GM12873 (cell line): Measurements from ENCODE around the gene MAPK4.

Experiments used
- TF ChIP-seq, protein P1 (sequence below): IDR thresholded peaks from 2 replicates; pipeline ENCODE4 v1.5.1; 2012; ENCODE audit warnings: low read depth, mild to moderate bottlenecking, moderate library complexity, low read length, control low read depth; ENCODE audit not compliant: insufficient read depth; ENCODE audit errors: missing control alignments

The MAPK4 gene

DNA sequence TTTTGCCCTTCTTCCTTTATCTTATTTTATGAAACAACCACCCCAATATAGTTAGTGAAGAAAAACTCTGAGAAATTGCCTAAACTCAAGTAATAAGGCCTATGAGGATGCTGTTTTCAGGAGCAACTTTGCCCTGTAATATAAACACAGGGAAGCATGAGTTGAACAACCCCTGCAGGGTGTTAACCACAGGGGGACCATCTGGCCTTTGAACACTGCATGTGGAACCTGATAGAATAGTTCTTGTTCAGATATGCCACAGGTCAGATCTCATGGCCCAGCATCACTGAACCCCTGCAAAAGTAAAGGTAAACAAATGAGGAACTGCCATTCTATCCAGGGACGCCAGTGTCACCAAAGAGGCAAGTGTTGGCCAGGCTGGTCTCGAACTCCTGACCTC lies 82.6 kb downstream of the MAPK4 start:
- TF ChIP-seq, protein P1, sequence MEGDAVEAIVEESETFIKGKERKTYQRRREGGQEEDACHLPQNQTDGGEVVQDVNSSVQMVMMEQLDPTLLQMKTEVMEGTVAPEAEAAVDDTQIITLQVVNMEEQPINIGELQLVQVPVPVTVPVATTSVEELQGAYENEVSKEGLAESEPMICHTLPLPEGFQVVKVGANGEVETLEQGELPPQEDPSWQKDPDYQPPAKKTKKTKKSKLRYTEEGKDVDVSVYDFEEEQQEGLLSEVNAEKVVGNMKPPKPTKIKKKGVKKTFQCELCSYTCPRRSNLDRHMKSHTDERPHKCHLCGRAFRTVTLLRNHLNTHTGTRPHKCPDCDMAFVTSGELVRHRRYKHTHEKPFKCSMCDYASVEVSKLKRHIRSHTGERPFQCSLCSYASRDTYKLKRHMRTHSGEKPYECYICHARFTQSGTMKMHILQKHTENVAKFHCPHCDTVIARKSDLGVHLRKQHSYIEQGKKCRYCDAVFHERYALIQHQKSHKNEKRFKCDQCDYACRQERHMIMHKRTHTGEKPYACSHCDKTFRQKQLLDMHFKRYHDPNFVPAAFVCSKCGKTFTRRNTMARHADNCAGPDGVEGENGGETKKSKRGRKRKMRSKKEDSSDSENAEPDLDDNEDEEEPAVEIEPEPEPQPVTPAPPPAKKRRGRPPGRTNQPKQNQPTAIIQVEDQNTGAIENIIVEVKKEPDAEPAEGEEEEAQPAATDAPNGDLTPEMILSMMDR = no peak

DNA sequence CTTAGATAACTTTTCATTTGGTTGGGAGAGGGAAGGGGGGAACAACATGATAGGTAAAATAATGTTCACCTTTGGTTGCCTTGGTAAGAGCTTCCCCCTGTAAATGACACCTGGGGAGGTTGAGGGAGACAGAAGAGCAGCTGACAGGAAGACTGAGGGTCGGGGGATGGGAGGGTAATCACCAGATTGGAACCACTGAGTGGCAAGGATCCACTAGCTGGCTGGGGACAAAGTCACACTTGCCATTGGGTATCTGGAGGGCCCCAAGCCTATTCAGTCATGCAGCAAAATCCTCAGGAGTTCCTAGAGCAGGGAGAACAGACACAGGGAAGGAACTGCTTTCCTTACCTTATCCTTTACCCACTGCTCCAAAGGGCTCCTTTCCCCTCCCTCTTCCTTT lies 84.3 kb downstream of the MAPK4 start:
- TF ChIP-seq, protein P1 = no peak

DNA sequence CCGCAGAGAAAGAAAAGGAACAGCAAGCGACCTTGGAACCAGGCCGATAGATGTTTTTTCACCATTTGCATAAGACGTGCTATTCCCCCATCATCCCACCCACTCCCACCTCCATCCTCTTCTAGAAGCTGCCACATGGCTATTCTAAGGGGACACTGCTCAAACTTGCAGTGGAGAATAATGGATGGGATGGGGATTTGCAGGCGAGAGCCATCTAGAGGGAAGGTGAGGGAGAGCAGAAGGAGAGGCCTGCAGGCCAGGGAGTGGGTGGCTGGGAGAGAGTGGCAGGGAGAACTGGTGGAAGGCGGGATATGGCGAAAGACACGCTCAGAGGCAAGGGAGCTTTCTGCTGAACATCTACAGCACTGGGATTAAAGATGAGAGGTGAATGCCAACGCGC lies 84.9 kb downstream of the MAPK4 start:
- TF ChIP-seq, protein P1 = peak; percentile 55

DNA sequence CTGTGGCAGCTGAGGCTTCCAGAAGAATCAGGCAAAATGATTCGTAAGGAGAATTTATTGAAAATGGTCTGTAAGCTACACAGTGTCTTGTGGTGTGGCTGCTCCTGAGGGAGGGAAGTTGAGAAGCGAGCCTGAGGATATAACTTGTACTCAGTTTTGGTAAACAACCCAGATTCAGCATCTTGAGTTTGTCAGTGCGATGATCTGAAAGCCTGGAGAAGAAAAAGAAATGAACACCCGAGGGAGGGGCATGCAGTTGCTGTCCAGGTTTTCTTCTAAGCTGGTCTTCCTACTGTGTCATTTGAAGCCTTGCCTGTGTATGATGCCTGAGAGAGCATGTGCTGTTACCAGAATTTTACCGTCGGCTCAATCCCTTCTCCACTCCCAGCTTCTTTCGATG lies 87.3 kb downstream of the MAPK4 start:
- TF ChIP-seq, protein P1 = no peak

DNA sequence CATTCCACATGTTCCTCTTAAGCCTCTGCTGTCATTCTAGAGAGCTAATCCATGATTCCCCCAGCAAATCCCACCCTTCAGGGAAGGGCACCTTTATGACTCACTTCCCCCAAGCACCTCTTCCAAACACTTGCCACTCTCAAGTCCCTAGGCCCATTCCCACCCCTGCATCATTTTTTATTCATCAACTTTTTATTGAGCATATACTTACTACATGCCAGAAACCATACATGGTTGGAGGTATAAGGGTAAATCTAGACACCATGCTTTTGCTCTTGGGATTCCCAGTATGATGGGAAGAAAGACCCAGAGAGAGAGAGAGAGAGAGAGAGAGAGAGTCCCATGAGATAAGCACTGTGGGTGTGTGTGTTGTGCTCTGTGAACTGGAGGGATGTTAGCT lies 87.9 kb downstream of the MAPK4 start:
- TF ChIP-seq, protein P1 = no peak

DNA sequence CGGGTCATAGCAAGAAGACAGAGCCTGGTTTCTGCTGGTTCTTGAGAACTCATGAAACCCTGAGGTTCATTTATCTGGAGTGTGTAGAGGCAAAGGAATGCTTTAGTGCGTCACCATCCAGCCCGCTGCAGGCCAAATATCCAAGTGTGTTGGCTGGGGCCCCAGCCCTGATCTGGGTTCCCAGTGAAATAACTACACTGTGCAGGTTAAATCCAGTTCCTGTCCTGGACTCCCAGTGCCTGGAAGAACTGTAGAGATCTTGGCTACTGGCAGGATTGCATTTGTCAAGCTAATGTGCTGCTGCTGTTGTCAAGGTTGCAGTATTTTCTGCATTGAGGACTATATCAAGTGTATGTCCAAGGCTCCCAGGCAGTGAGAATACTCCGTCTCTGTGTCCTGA lies 89.9 kb downstream of the MAPK4 start:
- TF ChIP-seq, protein P1 = no peak

DNA sequence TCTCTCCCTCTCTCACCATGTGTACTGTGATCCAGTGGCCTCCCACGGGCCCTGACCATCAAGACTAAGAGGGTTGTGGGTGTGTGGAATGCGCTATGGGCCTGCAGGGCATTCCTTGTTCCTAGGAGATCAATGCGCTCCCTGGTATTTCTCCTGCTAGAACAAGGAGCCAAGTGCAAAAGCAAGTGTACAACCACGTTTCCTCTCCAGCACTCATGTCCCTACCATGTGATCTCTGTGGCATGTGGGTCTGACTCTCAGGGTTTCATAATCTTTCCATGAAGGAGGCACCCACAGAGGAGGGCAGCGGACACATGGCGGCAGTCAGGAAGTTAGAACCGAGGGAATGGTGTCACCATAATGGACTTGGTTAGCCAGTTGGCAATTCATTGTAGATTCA lies 91.4 kb downstream of the MAPK4 start:
- TF ChIP-seq, protein P1 = no peak

DNA sequence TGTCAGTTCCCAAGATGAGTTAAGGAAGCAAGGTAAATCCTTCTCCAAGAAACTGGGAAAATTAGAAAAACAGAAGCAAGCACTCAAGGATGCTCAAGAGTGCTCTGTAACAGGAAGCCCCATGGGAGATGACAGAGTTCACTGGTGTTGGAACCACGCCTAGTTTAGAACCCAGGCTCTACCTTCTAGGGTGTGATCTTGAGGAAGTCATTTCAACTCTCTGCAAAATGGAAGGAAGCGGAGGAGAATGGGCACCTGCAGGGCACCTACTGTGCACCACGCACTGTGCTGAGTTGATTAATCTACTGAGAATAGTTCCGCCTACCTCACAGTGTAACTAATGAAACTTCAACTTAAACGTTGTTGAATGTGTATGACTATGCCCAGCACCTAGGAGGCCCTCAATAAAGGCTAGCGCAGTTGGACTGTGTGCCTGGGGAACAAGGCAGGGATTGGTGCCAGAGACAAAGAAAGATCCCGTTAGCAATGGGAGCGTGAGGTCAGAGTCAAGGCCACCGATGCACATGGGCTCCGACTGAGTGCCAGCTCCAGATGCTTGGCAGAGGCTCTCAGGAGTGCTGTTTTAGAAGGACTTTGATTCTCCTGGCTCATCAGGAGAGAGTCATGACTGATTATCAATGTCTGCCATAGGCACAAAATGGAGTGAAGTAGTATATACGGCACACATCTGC lies 93.7 kb downstream of the MAPK4 start:
- TF ChIP-seq, protein P1 = no peak
